GM12878 (cell line): ENCODE data around the gene CDH4. TPM values are rescaled to one million over a fixed set of nuclear protein-coding genes. Genes with fewer than 3 reads are reported as not detected.

Experiments
- CTCF ChIP-seq, 3 experiments: IDR thresholded peaks in 2 of 3; conservative IDR thresholded peaks in 1 of 3; 2 replicates each; pipeline ENCODE4 v1.5.1; 2011; ENCODE audit warnings: low read depth in 3 of 3, low read length in 3 of 3, mild to moderate bottlenecking in 3 of 3, control low read depth in 2 of 3, moderate library complexity in 2 of 3, inconsistent platforms in 1 of 3, mixed read lengths in 1 of 3; ENCODE audit not compliant: control insufficient read depth in 2 of 3, insufficient read depth in 1 of 3; ENCODE audit errors: extremely low read depth in 1 of 3
- DPF2 ChIP-seq: fragments of 450-650 bp; IDR thresholded peaks from 2 replicates; pipeline ENCODE4 v1.6.1; 2017; ENCODE audit warnings: mild to moderate bottlenecking
- FOXK2 ChIP-seq: fragments of 450-650 bp; IDR thresholded peaks from 2 replicates; pipeline ENCODE4 v1.6.1; 2017; ENCODE audit warnings: mild to moderate bottlenecking, moderate library complexity
- HSF1 ChIP-seq: fragments of 150-350 bp; IDR thresholded peaks from 2 replicates; pipeline ENCODE4 v1.6.1; 2014; ENCODE audit warnings: mild to moderate bottlenecking, low read depth, low read length
- STAT3 ChIP-seq: IDR thresholded peaks from 2 replicates; pipeline ENCODE4 v1.6.1; 2011; ENCODE audit warnings: low read depth, low read length, improper control_type of control experiment
- SUPT20H ChIP-seq: IDR thresholded peaks from 2 replicates; pipeline ENCODE4 v1.6.1; 2011; ENCODE audit warnings: low read depth, mild to moderate bottlenecking, low read length, moderate library complexity, borderline replicate concordance; ENCODE audit not compliant: control insufficient read depth
- TARDBP ChIP-seq: IDR thresholded peaks from 2 replicates; pipeline ENCODE4 v1.6.1; 2016; ENCODE audit warnings: borderline replicate concordance
- ZNF687 ChIP-seq: fragments of 450-650 bp; IDR thresholded peaks from 2 replicates; pipeline ENCODE4 v1.6.1; 2017; ENCODE audit warnings: mild to moderate bottlenecking, moderate library complexity
- polyA plus RNA-seq, 11 experiments: library from polyadenylated mRNA; depleted of rRNA in 4 of 11; unstranded in 6 of 11; stranded (reverse) in 5 of 11; fragments of >200 nt; fragmentation: Nextera tagmentation in 4 of 11; fragmentation: Illumina TruSeq in 1 of 11; extraction: Ambion mirVana in 4 of 11; extraction: Trizol in 1 of 11; gene quantifications; 1 replicate in 1 of 11; 2 replicates in 10 of 11; pipeline versions ENCODE4 v1.2.1 to v1.2.3, GENCODE V29; 2011 to 2016; ENCODE audit warnings: inconsistent platforms in 2 of 11, missing spikeins in 2 of 11, low read depth in 1 of 11
- total RNA-seq, 4 experiments: library from RNA; depleted of rRNA in 3 of 4; stranded (reverse); fragments of >200 nt in 3 of 4; fragmentation: Illumina TruSeq in 1 of 4; extraction: Trizol in 1 of 4; gene quantifications; 2 replicates each; pipeline versions ENCODE4 v1.2.1 to v1.2.3, GENCODE V29; 2013 to 2021

Gene CDH4
- total and polyA plus RNA-seq, 10 of the 15 experiments (the other 5 are each of a cell fraction or from before 2014, with no cell fraction given), result not detected

- no peak for TF ChIP-seq ZNF687
- no peak for TF ChIP-seq HSF1
- TF ChIP-seq CTCF (IDR thresholded peaks at IDR 0.05 in 2 of 3, conservative IDR thresholded peaks at IDR 0.05 in 1 of 3; ENCODE audit: control insufficient read depth in 2 of 3, extremely low read depth in 1 of 3, insufficient read depth in 1 of 3, low read depth in 3 of 3, low read length in 3 of 3), result no peak
- TF ChIP-seq TARDBP, result no peak
- TF ChIP-seq DPF2, result no peak
- no peak for TF ChIP-seq SUPT20H
- no peak for TF ChIP-seq FOXK2
- no peak for TF ChIP-seq STAT3
Observed at GRCh38 chr20:61477451-61477861, 225.4 kb downstream of the CDH4 start (continued).
